GM21717 (cell line): ENCODE data around the gene FAM228B.
"Not testable (repeated sequence)": the region's sequence is repeated elsewhere in the genome, so short reads cannot be mapped to it uniquely, and the experiment has no call there.

Source experiments
- ATAC-seq: cut with Tn5 transposase; IDR thresholded peaks from one replicate; pipeline ENCODE4 v1.9.1; 2021; ENCODE audit warnings: mild to moderate bottlenecking, moderate library complexity; ENCODE audit not compliant: unreplicated experiment

FAM228B gene

GRCh38 chr2:24123195-24123921, at the start of gene FAM228B, which contains the start of gene PFN4:
FAM228B (plus strand) TSS chr2:24123469; CDS start chr2:24124362, 893 bp downstream.
PFN4 (minus strand) TSS chr2:24123334; CDS start chr2:24122535, 799 bp downstream.
- ATAC-seq, result peak; percentile 87

- no peak for ATAC-seq
Measured at GRCh38 chr2:24073816-24074215, 49.5 kb upstream of the FAM228B start.

GRCh38 chr2:24075259-24075658, 48.0 kb upstream of the FAM228B start:
- ATAC-seq, result no peak

DNA sequence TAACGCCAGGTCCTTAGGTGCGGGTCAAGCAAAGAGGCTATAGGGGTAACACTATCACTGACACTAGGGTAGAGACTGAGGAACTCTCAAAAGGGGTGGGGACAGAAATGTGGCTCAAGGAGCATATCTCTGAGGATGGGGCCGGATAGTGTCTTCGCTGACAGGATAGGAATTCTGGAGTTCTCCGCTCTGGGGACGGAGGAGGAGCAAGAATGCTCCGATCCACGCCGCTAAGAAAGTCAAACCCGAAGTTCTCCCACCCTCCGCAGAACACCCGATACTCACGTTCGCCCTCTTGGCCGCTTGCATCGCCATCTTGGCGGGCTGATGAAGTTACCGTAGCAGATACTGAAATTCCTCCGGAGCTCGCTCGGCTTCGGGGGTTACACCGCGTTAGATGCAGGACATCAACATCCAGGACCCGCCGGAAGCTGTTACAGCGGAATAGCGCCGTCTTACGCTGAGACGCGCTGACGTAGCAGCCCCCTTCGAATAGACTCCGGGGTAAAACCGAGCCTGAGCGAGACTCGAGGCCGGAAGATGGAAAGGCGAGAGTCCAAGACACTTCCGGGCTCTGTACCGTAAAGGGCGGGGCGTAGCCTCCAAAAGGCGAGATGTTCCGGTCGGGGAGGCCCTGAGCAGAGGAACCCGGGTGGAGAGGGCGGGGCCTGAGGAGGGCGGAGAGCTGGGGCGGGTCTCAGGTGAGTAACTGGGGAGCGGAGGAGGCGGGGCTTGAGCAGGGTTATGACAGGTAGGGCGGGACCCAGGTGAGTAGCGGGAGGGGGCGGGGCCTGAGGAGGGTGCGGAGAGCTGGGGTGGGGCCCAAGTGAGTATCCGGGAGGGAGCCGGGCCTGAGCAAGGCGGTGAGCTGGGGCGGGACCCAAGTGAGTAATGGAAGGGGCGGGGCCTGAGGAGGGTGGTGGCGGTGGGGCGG, 47.1 kb upstream of the FAM228B start, which contains the start of gene SF3B6:
SF3B6 (minus strand) TSS at position 412 of the 934 bp plus-strand sequence; CDS start at position 315, 97 bp downstream.
- peak; percentile 93 for ATAC-seq

DNA sequence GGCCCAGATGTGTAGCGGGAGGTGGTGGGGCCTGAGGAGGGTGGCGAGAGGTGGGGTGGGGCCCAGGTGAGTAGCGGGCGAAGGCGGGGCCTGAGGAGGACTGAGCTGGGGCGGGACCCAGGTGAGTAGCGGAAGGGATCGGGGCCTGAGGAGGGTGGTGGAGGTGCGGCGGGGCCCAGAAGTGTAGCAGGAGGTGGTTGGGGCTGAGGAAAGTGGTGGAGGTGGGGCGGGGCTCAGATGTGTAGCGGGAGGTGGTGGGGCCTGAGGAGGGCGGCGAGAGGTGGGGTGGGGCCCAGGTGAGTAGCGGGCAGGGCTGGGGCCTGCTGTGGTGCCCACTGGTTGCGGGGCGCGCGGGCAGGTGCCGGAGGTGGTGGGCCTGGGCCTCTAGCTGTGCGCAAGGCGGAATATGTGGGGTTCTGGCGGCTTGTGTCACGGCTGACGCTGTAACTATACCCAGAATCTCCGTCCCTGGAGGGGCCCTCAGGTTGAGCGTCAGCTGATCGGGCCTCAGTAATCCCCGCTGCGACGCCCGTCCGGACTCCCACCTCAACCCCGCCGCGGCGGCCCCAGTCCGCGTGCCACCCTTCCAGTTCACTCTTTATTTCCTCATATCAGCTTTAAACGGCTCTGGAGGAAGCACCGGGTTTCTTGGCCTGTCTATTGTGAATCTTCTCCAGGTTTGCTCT, 46.3 kb upstream of the FAM228B start:
- no peak for ATAC-seq

DNA sequence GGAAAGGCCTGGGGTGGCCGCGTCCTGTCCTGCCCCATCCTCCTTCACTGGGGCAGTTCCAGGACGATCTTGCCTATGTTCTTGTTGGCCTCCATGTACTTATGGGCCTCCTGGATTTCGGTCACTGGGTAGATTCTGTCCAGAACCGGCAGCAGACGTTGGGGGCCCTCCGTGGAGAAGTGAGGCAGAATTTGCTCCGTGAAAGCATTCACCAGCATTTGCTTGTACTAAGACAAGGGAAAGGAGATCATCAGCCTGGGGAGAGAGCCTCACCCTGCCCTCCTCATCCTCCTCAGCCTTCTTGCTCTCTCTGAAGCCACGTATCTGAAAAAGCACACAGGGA, 45.8 kb upstream of the FAM228B start:
- no peak for ATAC-seq

GRCh38 chr2:24077879-24078278, 45.4 kb upstream of the FAM228B start:
- no peak for ATAC-seq

DNA sequence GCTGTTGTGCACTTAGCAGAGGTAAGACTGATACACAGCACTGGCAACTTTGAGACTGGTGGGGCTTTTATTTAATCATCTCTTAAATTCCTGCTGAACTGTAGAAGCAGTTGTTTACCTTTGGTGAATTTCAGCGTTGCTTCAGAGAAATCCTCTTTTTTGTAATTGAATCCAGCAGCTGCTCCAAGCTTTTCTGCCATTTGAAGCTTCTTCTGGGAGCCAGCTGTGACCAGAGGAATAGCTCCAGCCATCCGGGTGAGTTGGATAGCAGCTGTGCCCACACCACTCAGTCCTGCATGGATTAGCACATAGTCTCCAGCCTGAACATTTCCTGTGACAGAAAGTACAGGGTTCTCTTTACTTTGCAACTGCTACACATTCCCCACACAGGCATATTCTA, 42.6 kb upstream of the FAM228B start:
- ATAC-seq, result no peak

GRCh38 chr2:24082787-24083566, 40.3 kb upstream of the FAM228B start:
- ATAC-seq, result no peak

- ATAC-seq, result peak; percentile 82
Measured at GRCh38 chr2:24083567-24084385, 39.5 kb upstream of the FAM228B start.

DNA sequence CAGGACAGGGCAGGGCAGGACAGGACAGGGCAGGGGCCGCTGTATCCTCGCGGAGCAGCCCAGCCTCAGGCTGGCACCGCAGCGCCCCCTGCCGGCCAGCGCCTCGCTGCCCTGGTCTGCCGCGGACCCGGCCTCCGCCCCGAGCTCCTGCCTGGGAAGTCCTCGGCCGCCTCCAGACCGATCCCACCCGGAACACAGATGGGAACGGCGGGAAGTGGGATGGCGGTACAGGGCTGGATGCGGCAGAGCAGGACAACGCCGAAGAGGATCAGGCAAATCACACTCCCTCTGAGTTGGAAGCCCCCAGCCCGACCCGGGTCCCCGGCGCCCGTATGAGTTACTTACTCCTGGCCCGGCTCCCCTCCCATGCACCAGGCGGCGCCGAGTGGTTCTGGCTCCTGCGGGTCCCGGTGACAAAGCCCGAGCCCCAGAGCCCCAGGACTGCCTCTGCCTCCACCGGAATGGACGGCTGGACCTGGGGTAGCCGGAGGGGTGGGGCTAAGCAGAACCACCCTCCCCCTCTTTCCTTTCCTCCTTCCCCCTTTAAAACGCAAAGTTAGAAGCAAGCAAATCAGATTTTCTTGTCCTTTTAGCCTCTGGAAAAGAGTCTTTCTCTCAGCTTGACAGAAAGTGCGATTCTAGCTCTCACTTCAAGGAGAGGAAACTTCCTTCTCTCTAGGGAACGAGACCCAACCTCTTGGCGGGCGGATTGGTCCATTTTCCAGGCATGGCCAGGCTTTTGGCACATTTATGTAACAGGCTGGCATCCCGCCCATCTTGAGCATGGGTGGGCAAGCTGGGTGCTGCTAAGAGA, 38.7 kb upstream of the FAM228B start, which contains the start of gene TP53I3:
TP53I3 (minus strand) TSS at position 449 of the 814 bp plus-strand sequence. CDS start 508 bp downstream, outside the sequence.
- ATAC-seq, result peak; percentile 86

GRCh38 chr2:24085200-24085489, 38.1 kb upstream of the FAM228B start:
- no peak for ATAC-seq

GRCh38 chr2:24086241-24086640, 37.0 kb upstream of the FAM228B start:
- no peak for ATAC-seq

DNA sequence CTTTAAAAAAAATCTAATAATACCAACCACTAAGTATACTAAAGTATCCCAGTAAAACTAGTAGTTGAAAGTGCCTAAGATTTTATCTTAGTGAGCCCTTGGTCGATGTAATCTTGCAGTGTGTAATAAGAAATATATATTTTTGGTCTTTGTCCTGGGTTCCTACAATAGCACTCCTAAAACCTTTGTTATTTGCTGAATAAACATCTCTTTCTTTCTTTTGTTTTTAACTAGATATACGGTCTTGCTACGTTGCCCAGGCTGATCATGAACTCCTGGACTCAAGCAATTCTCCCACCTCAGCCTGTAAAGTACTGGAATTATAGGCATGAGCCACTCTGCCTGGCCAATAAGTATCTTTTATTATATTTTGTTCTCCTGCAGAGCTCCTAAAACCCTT, 36.2 kb upstream of the FAM228B start:
- no peak for ATAC-seq

GRCh38 chr2:24088821-24089359, 34.4 kb upstream of the FAM228B start:
- no peak for ATAC-seq

- ATAC-seq, result not testable (repeated sequence)
Measured at GRCh38 chr2:24093270-24093669, 30.0 kb upstream of the FAM228B start.

DNA sequence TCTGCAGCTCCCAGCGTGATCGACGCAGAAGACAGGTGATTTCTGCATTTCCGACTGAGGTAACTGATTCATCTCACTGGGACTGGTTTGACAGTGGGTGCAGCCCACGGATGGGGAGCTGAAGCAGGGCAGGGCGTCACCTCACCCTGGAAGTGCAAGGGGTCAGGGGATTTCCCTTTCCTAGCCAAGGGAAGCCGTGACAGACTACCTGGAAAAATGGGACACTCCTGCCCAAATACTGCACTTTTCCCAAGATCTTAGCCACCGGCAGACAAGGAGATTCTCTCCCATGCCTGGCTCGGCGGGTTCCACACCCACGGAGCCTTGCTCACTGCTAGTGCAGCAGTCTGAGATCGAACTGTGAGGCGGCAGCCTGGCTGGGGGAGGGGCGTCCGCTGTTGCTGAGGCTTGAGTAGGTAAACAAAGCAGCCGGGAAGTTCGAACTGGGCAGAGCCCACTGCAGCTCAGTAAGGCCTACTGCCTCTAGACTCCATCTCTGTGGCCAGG, 28.0 kb upstream of the FAM228B start:
- ATAC-seq, result not testable (repeated sequence)

DNA sequence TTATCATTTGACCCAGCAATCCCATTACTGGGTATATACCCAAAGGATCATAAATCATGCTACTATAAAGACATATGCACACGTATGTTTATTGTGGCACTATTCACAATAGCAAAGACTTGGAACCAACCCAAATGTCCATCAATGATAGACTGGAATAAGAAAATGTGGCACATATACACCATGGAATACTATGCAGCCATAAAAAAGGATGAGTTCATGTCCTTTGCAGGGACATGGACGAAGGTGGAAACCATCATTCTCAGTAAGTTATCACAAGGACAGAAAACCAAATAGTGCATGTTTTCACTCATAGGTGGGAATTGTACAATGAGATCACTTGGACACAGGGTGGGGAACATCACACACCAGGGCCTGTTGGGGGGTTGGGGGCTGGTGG, 22.5 kb upstream of the FAM228B start:
- ATAC-seq, result not testable (repeated sequence)
